IPS-20b (cell line): ENCODE measurements around the gene TMTC4.
A peak's percentile ranks its signal among the peaks of the same experiment; 100 is the strongest.
"Not testable (repeated sequence)": the region's sequence is repeated elsewhere in the genome, so short reads cannot be mapped to it uniquely, and the experiment has no call there.

Experiments used
- H3K27ac ChIP-seq: one replicate; pipeline ENCODE4 v1.5.1; 2013; ENCODE audit warnings: low read length
- H3K27me3 ChIP-seq: 2 replicates; pipeline ENCODE4 v1.6.1; 2013; ENCODE audit warnings: mild to moderate bottlenecking, low read length, inconsistent platforms; ENCODE audit not compliant: insufficient read depth
- H3K36me3 ChIP-seq: 2 replicates; pipeline ENCODE4 v1.6.1; 2013; ENCODE audit warnings: low read depth, mild to moderate bottlenecking, inconsistent platforms, low read length, moderate library complexity; ENCODE audit not compliant: insufficient read depth
- H3K4me1 ChIP-seq: 2 replicates; pipeline ENCODE4 v1.6.1; 2013; ENCODE audit warnings: mild to moderate bottlenecking, control low read depth, inconsistent platforms, low read length, moderate library complexity; ENCODE audit not compliant: insufficient read depth
- H3K4me3 ChIP-seq: 2 replicates; pipeline ENCODE4 v1.5.1; 2013; ENCODE audit warnings: mild to moderate bottlenecking, low read length, inconsistent platforms
- H3K9ac ChIP-seq: 2 replicates; pipeline ENCODE4 v1.6.1; 2013; ENCODE audit warnings: low read depth, mild to moderate bottlenecking, inconsistent platforms, low read length, moderate library complexity
- H3K9me3 ChIP-seq: 2 replicates; pipeline ENCODE4 v1.6.1; 2013; ENCODE audit warnings: mild to moderate bottlenecking, low read depth, low read length, inconsistent platforms; ENCODE audit not compliant: insufficient read depth

The TMTC4 gene, protein sequence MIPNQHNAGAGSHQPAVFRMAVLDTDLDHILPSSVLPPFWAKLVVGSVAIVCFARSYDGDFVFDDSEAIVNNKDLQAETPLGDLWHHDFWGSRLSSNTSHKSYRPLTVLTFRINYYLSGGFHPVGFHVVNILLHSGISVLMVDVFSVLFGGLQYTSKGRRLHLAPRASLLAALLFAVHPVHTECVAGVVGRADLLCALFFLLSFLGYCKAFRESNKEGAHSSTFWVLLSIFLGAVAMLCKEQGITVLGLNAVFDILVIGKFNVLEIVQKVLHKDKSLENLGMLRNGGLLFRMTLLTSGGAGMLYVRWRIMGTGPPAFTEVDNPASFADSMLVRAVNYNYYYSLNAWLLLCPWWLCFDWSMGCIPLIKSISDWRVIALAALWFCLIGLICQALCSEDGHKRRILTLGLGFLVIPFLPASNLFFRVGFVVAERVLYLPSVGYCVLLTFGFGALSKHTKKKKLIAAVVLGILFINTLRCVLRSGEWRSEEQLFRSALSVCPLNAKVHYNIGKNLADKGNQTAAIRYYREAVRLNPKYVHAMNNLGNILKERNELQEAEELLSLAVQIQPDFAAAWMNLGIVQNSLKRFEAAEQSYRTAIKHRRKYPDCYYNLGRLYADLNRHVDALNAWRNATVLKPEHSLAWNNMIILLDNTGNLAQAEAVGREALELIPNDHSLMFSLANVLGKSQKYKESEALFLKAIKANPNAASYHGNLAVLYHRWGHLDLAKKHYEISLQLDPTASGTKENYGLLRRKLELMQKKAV

DNA sequence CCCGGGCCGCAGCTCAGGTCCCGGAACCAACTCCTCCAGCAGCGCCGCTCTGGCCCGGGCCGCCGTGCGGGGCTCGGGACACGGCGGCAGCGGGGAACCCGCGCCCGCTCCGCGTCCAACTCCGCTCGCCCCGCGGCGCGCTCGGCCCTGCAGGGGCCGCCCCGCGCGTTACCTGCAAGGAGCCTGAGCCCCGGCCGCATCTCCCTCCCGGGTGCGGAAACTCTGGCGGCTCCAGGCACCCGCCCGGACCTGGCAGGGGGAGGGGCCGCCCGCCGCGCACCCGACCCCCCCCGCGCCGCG, at the start of gene TMTC4:
TSS of gene TMTC4 (minus strand) at position 224 of the 300 bp plus-strand sequence. CDS start 4,433 bp downstream, outside the sequence.
- Histone ChIP-seq H3K4me3 (peak within 1 kb of the TSS; percentile 94), H3K36me3 (peaks cover 9% of the 10 kb centered on the region; the same call in 1 of the 2 replicates), H3K9ac (peak within 1 kb of the TSS; percentile 83; the same call in 1 of the 2 replicates), H3K9me3 (no peaks in the 10 kb centered on the region), H3K27me3 (peaks cover 15% of the 10 kb centered on the region), H3K27ac (peak within 1 kb of the TSS; percentile 37), H3K4me1 (no peaks in the 10 kb centered on the region)

DNA sequence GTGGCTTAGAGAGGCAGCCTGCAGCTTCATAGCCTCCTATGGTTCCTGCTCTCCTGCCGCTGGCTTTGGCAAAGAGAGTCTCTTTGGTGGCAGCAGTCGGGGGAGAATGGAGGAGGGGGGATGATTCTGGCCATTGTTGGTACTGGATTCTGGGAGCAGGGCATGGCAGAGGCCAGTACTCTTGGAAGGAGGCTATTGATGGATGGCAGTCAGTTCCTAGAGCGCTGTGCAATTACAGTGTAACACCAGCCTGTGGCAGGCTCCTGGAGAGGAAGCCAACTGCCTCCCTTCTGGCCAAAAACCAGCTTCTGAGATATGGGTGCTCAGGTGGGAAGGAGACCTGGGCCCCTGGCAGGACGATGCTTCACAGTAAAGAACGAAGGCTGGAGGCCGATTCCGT, 47.9 kb upstream of the TMTC4 start:
- Histone ChIP-seq H3K9ac (no peak overlapping the region), H3K27me3 (no peaks in the 10 kb centered on the region), H3K4me1 (no peaks in the 10 kb centered on the region), H3K9me3 (no peaks in the 10 kb centered on the region), H3K27ac (no peak overlapping the region), H3K36me3 (no peaks in the 10 kb centered on the region), H3K4me3 (no peak overlapping the region)

DNA sequence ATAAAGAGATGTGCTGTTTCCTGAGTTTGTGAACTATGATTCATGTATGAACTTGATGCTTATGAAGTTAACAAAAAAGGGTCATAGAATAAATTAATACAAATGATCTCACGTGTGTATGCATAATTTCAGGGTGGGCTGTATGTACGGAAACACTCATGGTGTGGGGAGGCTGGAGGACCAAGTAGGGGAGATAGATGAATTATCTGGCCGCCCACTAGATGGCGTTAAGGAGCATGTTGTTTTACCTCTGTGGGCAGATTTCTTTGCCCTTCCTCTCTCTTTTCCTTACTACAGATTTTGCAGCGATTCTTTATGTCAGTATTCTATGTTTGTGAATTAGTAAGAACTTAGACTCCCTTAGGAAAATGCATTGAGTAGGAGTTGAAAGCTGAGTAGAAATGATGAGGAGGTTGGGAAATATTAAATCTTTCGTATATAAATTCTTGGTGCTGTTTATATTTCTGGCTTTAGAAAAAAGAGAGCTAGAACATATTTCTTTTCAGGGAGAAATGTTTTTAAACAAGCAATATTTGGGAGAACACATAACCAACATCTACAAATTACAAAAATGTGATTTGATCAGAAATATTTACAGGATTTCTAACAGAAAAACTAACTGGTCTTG, 47.4 kb upstream of the TMTC4 start:
- H3K36me3 ChIP-seq = no peaks in the 10 kb centered on the region
- no peaks in the 10 kb centered on the region for H3K4me1 ChIP-seq
- no peak overlapping the region for H3K4me3 ChIP-seq
- no peaks in the 10 kb centered on the region for H3K9me3 ChIP-seq
- no peaks in the 10 kb centered on the region for H3K27me3 ChIP-seq
- H3K27ac ChIP-seq = no peak overlapping the region
- H3K9ac ChIP-seq = no peak overlapping the region

DNA sequence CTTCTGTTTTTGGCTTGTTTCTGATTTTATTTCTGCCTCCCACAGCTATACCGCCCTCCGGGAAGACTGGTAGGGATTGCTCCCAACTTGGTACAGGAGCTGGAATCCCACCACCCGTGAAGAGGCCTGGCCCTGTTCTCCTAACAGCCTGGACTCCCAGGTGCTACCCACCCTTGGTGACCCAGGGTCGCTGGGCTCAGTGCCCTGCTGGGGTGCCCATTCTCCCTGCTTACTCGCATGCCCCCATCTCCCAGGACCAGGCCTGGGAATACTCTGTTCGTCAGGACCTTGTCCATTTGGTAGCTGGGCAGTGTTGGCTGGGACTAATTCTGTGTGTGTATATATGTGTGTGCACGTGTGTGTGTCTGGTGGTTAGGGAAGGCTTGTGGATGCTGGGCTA, 41.0 kb upstream of the TMTC4 start:
- Histone ChIP-seq H3K9me3 (no peaks in the 10 kb centered on the region), H3K4me3 (no peak overlapping the region), H3K27ac (no peak overlapping the region), H3K4me1 (no peaks in the 10 kb centered on the region), H3K36me3 (no peaks in the 10 kb centered on the region), H3K27me3 (no peaks in the 10 kb centered on the region), H3K9ac (no peak overlapping the region)

DNA sequence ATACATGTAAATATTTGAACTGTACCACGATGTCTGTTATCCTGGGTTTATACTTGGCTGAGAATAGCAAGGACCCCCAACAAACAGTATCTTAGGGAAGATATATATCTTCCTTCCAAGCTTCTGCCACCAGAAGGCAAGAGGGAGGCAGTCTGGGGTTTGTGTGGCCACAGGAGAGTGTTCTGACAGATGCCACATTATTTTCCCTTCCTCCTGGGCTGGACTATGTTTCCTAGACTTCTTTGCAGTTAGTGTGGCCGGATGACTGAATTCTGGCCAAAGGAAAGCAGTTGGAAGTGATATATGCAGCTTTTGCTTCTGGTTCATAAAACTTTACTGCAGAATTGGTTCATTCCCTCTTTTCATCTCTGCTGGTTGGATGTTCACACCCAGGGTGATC, 39.9 kb upstream of the TMTC4 start:
- H3K4me1 ChIP-seq = no peaks in the 10 kb centered on the region
- H3K9ac ChIP-seq = no peak overlapping the region
- H3K27me3 ChIP-seq = no peaks in the 10 kb centered on the region
- no peak overlapping the region for H3K27ac ChIP-seq
- no peaks in the 10 kb centered on the region for H3K36me3 ChIP-seq
- H3K9me3 ChIP-seq = no peaks in the 10 kb centered on the region
- no peak overlapping the region for H3K4me3 ChIP-seq

DNA sequence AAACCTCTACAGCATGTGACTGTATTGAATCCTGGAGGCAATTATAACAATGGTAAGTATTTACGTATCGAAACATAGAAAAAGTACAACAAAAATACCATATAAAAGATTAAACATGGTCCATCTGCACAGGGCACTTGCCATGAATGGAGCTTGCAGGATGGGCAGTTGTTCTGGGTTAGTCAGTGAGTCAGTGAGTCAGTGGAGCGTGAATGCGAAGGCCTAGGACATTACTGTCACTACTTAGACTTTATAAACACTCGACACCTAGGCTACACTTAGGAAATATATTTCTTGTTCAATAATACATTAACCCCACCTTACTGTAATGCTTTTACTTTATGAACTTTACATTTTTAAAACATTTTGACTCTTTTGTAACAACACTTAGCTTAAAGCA, 35.6 kb upstream of the TMTC4 start:
- no peaks in the 10 kb centered on the region for H3K4me1 ChIP-seq
- no peak overlapping the region for H3K4me3 ChIP-seq
- no peaks in the 10 kb centered on the region for H3K27me3 ChIP-seq
- no peak overlapping the region for H3K9ac ChIP-seq
- H3K9me3 ChIP-seq = no peaks in the 10 kb centered on the region
- H3K27ac ChIP-seq = no peak overlapping the region
- no peaks in the 10 kb centered on the region for H3K36me3 ChIP-seq

DNA sequence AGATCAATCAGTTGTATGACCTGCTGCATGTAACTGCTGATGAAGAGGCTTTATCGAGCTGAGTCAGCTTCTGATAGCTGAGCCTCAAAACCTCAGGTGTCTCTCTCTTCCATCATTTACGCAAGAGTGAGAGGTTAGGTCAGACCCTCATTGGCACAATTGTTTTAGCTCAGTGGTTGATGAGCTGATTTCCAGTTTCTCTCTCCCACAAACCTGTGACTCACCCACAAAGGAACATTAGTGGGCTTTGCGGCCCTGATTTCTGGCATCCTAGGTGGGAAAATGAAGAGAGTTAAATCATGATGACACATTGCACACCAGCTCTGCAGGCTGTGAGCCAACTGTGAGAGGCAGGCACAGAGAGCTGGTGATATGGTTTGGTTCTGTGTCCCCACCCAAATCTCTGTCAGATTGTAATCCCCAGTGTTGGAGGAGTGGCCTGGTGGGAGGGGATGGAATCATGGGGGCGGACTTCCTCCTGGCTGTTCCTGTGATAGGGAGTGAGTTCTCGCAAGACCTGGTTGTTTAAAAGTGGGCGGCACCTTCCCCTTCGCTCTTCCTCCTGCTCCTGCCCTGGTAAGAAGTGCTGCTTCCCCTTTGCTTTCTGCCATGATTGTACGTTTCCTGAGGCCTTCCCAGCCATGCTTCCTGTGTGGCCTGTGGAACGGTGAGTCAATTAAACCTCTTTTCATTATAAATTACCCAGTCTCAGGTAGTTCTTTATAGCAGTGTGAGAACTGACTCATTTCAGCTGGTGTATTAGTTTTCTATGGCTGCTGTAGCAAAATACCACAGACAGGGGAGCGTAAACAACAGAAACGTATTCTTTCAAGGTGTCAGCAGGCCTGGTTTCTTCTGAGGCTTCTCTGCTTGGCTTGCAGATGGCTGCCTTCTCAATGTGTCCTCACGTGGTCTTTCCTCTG, 33.5 kb upstream of the TMTC4 start:
- no peaks in the 10 kb centered on the region for H3K4me1 ChIP-seq
- H3K4me3 ChIP-seq = no peak overlapping the region
- H3K27ac ChIP-seq = no peak overlapping the region
- no peaks in the 10 kb centered on the region for H3K36me3 ChIP-seq
- no peaks in the 10 kb centered on the region for H3K27me3 ChIP-seq
- H3K9ac ChIP-seq = no peak overlapping the region
- H3K9me3 ChIP-seq = no peaks in the 10 kb centered on the region

DNA sequence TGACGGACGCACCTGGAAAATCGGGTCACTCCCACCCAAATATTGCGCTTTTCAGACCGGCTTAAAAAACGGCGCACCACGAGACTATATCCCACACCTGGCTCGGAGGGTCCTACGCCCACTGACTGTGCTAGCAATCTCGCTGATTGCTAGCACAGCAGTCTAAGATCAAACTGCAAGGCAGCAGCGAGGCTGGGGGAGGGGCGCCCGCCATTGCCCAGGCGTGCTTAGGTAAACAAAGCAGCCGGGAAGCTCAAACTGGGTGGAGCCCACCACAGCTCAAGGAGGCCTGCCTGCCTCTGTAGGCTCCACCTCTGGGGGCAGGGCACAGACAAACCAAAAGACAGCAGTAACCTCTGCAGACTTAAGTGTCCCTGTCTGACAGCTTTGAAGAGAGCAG, 23.7 kb upstream of the TMTC4 start:
- H3K9me3 ChIP-seq, H3K27me3 ChIP-seq, H3K4me1 ChIP-seq, H3K27ac ChIP-seq, H3K4me3 ChIP-seq, H3K36me3 ChIP-seq, H3K9ac ChIP-seq: not testable (repeated sequence)

DNA sequence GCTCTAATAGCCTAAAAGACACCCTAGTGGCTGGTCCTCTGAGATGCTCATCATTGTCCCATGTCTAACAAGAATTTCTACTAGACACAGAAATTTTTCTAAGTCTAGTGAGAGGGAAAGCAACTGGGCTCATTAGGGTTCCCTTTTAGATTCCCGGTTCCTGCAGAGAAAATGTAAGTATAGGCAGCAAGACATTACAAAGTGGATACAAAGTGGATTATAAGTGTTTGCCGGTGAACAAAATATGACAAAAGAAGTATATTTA, 20.8 kb upstream of the TMTC4 start:
- H3K27me3 ChIP-seq = no peaks in the 10 kb centered on the region
- H3K36me3 ChIP-seq = no peaks in the 10 kb centered on the region
- H3K27ac ChIP-seq = no peak overlapping the region
- peaks cover 3% of the 10 kb centered on the region; the same call in 1 of the 2 replicates for H3K9me3 ChIP-seq
- H3K4me1 ChIP-seq = no peaks in the 10 kb centered on the region
- no peak overlapping the region for H3K9ac ChIP-seq
- H3K4me3 ChIP-seq = no peak overlapping the region

DNA sequence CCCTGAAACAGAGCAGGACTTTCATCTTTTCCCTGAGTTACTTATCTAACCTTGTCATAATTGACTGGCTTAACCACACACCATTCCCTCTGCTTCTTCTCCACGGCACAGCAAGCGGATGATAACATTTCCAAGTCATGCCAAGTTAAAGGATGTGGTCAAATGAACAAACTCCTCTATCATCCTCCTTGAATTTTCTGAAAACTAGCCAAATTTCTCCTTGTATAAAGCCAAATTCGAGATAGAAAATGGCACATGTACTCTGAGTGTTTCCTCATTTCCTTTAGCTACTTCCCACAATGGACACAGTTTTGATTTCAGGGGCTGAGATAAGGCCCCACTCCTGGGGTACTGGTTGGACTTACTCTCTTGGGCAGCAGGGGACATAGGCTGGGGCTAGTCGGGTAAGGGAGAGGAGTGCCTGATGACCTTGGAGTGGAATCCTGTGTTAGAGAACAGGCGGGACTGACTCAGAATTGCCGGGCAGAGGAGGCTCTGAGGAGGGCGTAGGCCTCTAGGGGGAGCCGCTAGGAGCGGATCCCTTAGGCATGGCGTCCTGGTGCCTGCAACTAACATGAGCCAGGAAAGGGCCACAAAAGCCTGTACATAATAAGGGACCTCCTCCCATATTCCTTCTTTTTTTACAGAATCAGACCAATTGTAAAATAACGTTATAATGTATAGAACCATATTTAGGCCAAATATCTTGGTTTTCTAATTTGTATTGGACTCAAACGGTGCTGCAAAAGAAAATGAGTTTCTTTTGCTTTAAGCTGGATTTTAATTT, 20.3 kb upstream of the TMTC4 start:
- H3K27me3 ChIP-seq = no peaks in the 10 kb centered on the region
- H3K36me3 ChIP-seq = no peaks in the 10 kb centered on the region
- H3K27ac ChIP-seq = no peak overlapping the region
- no peak overlapping the region for H3K4me3 ChIP-seq
- no peak overlapping the region for H3K9ac ChIP-seq
- peaks cover 8% of the 10 kb centered on the region; the same call in 1 of the 2 replicates for H3K9me3 ChIP-seq
- H3K4me1 ChIP-seq = no peaks in the 10 kb centered on the region

DNA sequence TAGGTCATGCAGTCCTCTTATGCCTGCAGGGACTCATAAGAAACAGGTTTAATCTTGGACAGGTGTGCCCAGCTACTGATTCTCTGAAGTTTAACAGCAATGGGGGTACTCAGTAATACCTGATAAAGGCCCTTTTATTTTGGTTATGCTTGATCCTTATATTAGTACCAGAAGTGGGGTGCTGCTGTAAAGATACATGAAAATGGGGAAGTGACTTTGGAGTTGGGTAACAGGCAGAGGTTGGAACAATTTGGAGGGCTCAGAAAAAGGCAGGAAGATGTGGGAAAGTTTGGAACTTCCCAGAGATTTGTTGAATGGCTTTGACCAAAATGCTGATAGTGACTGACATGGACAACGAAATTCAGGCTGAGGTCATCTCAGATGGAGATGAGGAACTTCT, 14.6 kb upstream of the TMTC4 start:
- Histone ChIP-seq H3K4me1 (no peaks in the 10 kb centered on the region), H3K4me3 (no peak overlapping the region), H3K27ac (no peak overlapping the region), H3K9me3 (peaks cover 22% of the 10 kb centered on the region; the same call in 1 of the 2 replicates), H3K36me3 (no peaks in the 10 kb centered on the region), H3K27me3 (no peaks in the 10 kb centered on the region), H3K9ac (no peak overlapping the region)
